Non-pigmented ciliary epithelial cell (primary cell): ENCODE data around the gene CHST6.
A peak's percentile ranks its signal among the peaks of the same experiment; 100 is the strongest.
"Not testable (repeated sequence)": the region's sequence is repeated elsewhere in the genome, so short reads cannot be mapped to it uniquely, and the experiment has no call there.

Source experiments
- DNase-seq: peaks from one replicate; pipeline ENCODE4 v3.0.0-alpha.2; 2010; ENCODE audit warnings: low read depth

The CHST6 gene

DNA sequence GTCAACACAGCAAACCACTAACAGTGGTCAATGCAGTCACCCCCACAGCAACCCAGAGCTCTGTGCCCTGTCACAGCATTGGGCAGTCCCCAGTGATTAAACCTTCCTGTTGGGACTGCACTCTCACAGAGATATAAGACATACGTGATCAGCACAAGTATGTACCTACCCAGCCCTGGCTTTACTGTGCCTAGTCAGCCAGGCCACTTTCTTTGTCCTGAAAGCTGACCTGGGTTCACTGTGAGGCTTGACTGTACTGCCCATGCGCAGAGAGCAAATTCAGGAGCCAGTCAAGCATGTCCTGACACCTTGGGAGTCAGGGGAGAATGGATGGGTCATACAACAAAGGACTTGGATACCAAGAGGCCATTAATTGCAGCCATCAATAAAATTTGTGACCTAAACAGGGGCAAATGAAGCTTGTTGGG lies 19.8 kb downstream of the CHST6 start:
- no peak for DNase-seq

DNA sequence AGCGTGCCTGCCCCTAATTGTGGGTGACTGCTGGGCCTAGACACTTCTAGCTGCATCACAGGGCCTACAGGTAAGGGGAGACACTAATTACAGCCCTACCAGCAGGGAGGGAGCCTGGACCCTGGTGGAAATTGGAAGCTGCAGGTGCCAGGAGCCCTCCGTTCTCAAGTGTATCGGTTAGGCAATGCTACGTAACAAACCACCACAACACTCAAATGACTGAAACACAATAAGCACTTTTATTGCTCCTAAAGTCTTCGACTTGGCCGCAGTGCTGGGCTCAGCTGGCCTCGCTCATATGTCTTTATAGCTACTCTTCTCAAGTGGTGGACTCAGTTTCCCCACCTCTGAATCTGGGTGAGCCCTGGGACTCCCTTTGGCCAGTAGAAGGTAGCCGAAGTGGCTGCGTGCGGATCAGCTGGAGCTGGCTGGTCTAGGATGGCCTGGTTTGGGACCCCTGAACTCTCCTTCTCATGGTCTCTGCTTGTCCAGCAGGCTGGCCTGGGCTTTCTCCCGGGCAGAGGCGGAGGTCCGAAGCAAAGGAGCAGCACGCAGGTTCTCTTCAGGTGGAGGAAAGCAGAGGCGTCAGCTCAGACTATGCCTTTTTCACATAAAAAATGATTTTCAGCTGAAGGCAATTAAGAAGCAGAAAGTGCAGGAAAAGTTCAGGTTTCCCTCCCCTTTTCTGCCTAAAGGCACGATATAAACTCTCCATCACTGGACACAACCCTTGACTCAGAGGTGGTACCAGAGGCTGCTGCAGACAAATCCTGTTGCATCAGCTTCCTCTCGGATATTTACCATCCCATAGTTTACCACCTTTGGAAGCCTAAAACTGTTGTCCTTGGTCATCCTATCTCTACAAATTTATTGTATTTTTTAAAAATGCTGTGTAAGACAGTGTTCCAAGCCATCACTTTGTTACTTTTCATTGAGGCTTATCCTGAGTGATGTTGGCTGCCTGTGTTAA lies 22.0 kb downstream of the CHST6 start:
- no peak for DNase-seq

DNA sequence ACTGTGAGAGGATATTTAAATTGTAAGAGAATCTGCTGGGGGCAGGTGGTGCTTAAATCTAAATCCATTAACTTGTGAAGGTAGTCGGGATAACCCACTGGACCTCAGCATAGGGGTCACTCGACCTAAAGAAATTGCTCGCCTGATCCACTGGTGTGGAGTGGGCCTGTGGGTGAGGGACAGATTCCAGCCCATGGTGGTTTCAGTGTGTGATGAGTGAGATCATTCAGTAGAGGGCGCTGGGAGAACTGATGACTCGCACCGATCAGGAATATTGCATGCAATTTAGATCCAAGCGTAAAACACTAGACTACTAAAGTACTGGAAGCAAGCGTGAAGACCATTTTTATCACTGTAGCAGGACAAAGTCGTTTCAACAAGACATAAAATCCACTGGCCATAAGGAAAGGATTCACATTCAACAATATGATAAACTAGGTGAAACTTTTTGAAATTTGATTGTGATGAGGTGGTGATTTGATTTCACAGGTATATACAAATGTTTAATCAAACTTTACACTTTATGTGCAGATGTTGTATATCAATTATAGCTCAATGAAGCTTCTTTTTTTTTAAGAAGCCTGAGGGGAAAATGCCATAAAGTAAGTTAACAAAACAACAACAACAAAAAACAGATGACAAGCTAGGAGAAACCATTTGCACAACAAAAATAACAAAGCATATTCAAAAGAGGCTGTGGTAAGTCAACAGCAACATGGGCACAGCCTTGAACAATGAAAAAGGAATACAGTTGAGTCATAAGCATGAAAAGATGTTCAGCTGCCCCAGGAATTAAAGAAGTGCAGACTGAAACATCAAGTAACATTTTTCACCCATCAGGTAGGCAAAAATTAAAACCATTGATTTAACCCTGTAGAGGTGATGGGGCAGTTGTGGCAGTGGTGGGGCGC lies 23.3 kb downstream of the CHST6 start:
- peak; percentile 23 for DNase-seq

DNA sequence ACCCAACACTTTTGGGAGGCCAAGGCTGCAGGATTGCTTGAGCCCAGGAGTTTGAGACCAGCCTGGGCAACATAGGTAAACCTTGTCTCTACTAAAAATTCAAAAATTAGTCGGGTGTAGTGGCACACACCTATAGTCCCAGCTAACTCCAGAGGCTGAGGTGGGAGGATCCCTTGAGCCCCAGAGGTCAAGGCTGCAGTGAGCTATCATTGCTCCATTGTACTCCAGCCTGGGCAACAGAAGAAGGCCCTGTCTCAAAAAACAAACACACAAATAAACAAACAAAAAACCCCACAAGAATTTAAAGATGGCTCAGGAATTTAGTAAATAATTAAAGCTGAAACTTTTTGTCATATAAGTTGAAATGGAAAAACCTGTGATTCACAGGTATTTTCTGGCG lies 28.5 kb downstream of the CHST6 start:
- DNase-seq, result no peak

DNA sequence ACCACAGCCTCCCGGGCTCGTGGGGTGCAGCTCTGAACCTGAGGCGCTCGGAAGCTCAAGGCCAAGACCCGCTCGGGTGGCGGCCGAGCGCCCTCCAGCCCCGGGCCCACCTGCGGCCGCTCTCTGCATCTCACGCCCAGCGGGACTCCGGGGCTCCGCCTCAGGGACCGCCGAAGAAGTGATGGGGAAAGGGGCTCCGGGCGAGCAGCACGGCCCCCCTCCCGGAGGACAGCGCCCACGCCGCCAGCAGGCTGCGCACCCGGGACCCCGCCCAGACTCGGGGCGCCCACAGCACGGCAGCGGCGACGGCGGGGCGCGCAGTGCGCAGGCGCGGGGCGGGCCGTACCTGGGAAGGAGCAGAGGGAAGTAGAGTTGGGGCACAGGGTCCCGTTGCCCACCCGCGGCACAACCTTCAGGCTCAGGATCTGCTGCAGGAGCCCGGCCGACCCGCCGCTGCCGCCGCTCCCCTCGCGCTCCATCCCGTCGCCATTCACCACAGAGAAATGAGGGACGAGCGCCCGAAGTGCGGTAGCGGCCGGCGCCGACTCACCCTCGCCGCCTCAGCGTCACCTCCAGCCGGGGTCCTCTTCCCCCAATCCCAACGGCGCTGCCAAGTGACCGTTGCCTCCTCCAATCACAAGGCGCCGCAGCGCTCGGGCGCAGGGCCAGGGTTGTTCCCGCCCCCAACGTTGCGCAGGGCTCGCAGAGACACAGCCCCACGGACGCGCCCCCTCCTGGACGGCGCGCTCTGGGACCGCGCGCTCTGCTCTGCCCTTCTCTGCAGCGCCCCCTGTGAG lies 30.9 kb downstream of the CHST6 start, which contains the start of gene TMEM170A:
TMEM170A (minus strand) TSS at position 568 of the 797 bp plus-strand sequence; CDS start at position 479, 89 bp downstream.
- DNase-seq, result peak; percentile 93

DNA sequence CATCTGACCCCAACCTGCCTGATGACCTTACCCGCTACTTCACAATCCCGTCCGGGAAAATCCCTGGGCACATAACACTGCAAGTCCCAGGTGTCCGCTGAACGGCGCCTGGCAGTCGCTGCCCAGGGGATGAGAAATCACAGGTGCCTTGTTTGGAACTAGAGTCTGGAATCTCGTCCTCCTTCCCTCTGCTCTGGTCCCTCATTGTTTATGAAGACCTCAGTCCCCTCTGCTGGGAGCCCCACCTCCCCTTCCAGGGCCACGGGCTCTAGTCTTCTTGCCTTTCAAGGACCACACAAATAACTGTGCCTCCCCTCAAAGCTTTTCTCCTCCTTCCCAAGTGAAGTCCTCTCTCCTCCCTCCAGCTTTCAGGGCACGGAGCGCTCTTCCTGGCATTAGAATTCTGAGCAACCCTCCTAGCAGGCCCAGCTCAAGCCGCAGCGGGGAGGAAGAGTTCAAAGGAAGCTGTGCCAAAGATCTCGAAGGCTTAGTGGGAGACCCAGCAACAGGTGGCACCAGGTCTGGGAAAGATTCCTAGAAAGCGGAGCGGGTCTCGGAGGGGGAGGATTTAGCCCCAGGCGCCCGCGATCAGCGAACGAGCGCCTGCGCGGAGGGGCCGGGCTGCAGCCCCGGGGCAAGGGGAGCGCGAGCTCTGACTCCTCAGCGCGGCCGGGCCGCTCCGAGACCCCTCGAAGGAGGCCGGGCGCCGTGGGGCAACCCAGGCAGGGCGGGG lies 31.7 kb downstream of the CHST6 start:
- not testable (repeated sequence) for DNase-seq

DNA sequence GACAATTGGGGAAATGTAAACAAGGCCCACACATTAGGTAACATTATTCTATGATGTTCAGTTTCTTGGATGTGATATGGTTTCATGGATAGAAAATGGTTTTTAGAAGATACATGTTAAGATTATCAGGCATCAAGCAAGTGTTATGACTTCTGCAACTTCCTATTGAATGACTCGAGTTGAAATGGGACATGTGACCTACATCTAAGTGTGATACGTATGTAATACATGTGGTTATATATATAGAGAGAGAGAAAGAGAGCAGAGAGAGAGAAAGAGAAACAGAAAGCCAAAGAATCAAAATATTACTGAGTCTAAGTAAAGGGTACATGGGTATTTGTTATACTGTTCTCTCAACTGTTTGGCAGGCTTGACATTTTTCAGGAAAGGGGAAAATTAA lies 32.4 kb downstream of the CHST6 start:
- no peak for DNase-seq

DNA sequence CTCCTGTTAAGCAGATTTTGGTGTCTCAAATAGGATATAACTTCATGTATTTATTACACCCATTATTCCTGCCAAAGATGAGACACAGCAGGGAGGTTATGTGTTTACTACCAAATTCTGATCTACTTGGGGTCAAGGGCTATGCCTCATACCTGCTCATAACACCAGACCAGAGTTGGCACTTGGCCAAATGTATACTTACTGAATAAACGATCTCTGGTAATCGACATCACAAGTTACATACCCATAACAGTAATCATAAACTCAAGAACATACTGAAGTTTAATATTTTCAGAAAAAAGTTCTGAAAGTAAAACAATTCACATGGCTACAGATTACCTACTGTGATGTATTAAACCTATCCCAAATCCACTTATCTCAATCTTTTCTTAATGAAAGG lies 33.7 kb downstream of the CHST6 start:
- DNase-seq, result no peak

DNA sequence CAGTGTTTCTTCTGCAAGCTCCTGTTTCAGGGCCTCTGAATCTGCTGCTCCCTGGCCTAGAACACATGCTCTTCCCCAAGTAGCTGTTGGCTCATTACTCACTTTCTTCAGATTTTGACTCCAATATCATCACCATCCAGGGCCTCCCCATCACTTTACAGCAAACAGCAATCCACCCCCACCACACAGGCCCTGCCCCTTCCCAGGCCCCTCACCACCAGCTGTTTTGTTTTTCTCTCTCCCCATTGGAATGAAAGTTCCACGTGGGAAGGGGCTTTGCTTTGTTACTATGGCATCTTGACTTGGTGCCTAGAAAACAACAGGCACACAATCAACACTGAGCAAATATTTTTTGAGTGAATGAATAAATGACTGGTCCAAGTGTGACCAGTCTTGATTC lies 34.8 kb downstream of the CHST6 start:
- DNase-seq, result no peak

DNA sequence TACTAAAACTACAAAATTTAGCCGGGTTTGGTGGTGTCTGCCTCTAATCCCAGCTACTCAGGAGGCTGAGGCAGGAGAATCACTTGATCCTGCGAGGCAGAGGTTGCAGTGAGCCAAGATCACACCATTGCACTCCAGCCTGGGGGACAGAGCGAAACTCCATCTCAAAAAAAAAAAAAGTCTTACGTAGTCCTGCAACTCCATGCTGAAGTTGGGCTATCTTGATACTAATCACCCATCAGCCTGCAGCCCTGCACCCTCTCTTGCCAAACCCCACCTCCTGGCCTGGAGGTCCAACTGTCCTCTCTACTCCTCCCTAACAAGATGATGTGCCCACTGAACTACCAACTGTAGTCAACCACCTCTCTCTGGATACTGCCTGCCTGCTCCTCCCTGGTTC lies 35.5 kb downstream of the CHST6 start:
- DNase-seq, result no peak

DNA sequence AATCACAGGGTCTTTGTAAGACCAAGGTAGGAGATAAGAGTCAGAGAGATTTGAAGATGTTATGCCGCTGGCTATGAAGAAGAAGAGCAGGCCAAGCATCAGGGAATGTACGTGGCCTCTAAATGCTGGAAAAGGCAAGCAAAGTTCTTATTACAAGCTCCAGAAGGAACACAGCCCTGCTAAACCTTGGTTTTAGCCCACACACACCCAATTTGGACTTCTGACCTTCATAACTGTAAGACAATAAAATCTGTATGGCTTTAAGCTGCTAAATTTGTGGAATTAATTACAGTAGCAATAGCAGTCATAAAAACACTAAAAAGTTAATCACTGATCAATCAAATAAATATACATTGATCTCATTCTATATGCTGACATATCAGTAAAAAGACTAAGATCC lies 36.8 kb downstream of the CHST6 start:
- DNase-seq, result no peak

DNA sequence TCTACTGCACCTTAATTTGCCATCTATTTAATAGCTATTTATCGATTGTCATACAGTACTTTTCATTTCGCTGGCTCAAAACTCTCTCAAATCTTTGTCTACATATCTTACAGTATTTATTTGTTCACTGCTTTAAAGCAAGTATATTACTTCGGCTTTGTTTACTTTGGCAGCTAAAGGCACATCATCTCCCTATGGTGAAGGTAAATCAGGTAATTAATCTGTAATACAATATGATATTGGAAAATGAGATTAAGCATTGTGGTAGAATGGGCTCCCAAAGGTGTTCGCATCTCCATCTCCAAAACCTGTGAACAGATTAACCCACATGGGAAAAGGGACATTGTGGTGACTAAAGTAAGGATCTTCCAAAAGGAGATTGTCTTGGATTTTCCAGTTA lies 37.2 kb downstream of the CHST6 start:
- DNase-seq, result no peak

DNA sequence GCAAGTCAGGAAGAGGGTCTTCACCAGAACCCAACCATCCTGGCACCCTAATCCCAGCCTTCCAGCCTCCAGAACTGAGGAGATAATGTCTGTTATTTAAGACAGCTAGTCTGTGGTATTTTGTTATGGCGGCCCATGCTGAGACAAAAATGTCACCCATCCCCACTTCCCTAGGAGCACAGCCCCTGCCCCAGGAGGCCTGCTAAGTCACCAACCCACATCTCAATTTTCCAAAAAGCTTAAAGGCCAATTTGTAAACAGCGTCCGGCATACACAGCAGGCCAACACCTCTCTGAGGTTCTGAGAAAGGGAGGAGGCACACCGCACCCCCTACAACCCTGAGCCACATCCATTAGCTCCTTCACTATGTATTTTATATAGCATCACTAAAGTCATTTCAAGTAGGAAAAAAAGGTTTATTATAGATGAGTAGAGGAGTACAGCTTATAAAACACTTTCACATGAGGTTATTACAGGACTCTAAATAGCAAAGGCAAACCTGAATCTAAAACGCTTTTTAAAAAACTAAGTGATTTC lies 37.7 kb downstream of the CHST6 start:
- no peak for DNase-seq

DNA sequence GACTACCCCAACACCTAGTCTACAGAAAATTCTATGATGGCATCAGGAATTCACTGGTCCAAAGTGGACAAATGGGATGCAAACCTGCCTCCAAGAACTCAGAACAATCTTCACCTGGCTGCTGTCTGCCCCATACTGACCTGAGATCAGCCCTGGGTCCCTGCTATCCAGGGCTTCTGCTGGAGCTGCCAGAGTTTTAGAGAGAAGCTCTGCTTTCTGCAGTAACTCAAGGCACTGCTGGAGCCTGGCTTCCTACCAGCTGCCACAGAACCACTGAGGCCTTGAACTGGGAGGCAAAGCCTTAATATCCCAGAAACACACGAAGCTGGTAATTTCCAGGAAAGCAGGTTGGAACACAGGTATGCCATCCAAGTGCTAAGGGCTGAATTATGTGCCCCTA lies 38.3 kb downstream of the CHST6 start:
- no peak for DNase-seq

DNA sequence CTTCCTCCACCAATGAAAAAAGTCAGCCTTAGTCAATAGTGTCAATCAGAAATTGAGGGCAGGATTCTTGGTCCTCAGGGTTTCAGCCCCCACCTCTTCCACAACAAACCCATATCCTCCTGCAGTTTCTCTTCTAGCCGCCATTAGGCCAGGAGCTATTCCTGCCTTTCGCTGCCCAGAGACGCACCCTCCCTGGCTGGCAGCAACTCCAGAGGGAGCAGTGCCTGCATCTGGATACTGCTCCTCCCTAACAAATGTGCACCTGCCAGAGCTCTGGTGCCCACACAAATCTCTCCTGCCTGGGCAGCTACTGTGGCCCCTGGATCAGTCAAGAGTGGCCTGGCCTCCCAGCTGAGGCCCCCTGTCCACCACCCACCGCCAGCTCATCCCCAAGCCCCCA lies 38.8 kb downstream of the CHST6 start:
- DNase-seq, result not testable (repeated sequence)

DNA sequence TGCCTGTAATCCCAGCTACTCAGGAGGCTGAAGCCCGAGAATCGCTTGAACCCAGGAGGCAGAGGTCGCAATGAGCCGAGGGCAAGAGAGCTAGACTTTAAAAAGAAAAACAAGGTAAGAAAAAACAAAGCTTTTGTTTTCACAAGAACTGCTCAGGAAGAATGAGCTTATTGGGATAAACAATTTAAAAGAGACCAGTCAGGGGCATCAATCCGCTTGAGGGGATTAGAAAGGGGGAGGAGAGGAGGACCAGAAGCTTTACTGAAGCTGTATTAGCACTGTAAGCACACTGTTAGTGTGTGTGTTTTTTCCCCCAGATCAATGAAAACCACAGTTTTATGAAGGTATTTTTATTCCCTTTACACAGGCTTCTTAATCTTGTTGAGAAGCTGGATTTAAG lies 39.6 kb downstream of the CHST6 start:
- DNase-seq, result no peak

DNA sequence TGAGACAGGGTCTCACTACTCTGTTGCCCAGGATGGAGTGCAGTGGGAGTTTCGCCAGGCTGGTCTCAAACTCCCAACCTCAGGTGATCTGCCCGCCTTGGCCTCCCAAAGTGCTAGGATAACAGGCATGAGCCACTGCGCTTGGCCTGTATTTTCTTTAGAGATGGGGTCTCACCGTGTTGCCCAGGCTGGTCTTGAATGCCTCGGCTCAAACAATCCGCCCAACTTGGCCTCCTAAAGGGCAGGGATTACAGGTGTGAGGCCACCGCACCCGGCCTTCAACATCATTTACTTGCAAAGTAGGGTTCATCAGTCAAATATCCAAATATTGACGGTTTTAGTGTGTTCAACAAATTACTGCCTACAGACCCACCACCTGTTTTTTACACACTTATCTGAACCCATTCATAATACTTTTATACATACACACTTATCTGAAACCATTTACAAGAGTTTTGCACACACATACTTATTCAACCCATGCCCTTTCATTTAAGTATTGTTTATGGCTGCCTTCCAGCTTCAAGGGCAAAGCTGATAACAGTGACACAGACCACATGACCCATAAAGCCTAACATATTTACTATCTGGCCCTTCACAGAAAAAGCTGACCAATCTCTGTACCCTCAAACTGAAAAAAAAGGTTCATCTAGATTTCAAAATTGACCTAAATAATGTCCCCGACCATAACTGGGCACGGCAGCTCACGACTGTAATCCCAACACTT lies 42.6 kb downstream of the CHST6 start:
- no peak for DNase-seq

DNA sequence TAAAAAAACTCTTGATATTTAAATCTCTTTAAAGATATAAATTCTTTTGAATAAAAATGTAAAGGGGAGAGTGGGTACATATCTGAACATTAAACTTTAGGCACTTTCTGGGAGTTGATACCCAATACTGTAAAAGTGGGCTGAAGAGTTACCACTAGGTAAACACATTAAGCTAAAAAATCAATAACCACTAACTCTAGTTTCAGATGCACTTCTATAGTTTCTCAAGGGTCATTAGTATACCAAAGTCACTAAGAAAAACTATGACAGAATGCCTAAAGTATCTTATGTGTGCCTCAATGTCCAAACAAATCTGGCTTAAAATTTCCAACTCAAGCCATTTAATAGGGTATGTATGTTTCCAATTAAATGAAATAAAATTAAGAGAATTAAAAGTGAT lies 48.8 kb downstream of the CHST6 start:
- DNase-seq, result no peak

DNA sequence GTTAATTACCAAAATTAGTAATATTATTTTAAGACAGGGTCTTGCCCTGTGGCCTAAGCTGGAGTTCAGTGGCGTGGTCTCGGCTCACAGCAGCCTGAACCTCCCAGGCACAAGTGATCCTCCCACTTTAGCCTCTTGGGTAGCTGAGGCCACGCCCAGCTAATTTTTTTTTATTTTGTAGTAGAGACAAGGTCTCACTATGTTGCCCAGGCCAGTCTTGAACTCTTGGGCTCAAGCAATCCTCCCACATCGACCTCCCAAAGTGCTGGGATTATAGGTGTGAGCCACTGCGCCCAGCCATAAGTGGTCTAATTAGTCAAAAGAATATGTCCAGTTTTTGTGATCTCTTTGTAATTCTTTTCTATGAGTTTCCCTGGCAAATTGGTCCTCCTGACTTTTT lies 49.9 kb downstream of the CHST6 start:
- DNase-seq, result no peak

DNA sequence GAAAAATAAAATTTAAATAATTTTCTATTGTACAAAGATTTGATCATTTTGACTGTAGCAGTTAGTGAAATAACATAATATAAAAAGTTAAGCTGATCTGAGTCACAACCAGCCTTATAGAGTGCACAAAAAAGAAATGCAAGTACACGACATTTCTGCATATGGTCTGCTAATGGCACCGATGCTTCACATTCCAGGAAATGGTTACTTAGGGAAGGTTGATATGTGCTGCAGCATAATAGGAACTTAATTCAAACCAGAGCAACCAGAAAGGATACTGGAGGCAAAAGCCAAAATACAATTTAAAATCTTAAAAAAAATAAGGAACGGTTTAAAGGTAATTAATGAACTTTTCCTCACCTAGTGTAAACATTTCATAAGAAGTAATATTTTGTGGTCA lies 51.9 kb downstream of the CHST6 start:
- DNase-seq, result no peak
